Testis (tissue), 2 donors: Measurements from ENCODE around the gene KAT14.
"Not testable (repeated sequence)": the region's sequence is repeated elsewhere in the genome, so short reads cannot be mapped to it uniquely, and the experiment has no call there.

Experiments used
- POLR2A ChIP-seq: fragments of 450-650 bp; IDR thresholded peaks from one replicate; pipeline ENCODE4 v1.6.1; 2017; ENCODE audit warnings: antibody characterized with exemption, mild to moderate bottlenecking, moderate library complexity
- TF ChIP-seq, protein P1 (sequence below), 3 experiments: fragments of 450-650 bp in 2 of 3; fragments of 200-600 bp in 1 of 3; sonication (generic) in 1 of 3; IDR thresholded peaks; one replicate each; pipeline ENCODE4 v1.5.1; 2016 to 2019; ENCODE audit warnings: antibody characterized with exemption in 3 of 3, mild to moderate bottlenecking in 2 of 3, moderate library complexity in 1 of 3

GRCh38 chr20:18226741-18227140 is 89.1 kb downstream of the KAT14 start:
- TF ChIP-seq, protein P1, sequence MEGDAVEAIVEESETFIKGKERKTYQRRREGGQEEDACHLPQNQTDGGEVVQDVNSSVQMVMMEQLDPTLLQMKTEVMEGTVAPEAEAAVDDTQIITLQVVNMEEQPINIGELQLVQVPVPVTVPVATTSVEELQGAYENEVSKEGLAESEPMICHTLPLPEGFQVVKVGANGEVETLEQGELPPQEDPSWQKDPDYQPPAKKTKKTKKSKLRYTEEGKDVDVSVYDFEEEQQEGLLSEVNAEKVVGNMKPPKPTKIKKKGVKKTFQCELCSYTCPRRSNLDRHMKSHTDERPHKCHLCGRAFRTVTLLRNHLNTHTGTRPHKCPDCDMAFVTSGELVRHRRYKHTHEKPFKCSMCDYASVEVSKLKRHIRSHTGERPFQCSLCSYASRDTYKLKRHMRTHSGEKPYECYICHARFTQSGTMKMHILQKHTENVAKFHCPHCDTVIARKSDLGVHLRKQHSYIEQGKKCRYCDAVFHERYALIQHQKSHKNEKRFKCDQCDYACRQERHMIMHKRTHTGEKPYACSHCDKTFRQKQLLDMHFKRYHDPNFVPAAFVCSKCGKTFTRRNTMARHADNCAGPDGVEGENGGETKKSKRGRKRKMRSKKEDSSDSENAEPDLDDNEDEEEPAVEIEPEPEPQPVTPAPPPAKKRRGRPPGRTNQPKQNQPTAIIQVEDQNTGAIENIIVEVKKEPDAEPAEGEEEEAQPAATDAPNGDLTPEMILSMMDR (IDR thresholded peaks at IDR 0.05): not testable (repeated sequence)
- TF ChIP-seq POLR2A: not testable (repeated sequence)
